DOHH2 (cell line): ENCODE data around the gene SIGMAR1.

Experiments
- EZH2phosphoT487 ChIP-seq: fragments of 200-600 bp; sonication (generic); IDR thresholded peaks from 2 replicates; pipeline ENCODE4 v1.6.1; 2017; ENCODE audit warnings: borderline replicate concordance, mild to moderate bottlenecking, antibody characterized with exemption, low read length, moderate library complexity, mixed read lengths
- TF ChIP-seq, protein P1 (sequence below): fragments of 200-600 bp; sonication (generic); IDR thresholded peaks from one replicate; pipeline ENCODE4 v1.5.1; 2014; ENCODE audit warnings: antibody characterized with exemption, mild to moderate bottlenecking, low read depth, low read length; ENCODE audit not compliant: poor library complexity, severe bottlenecking

DNA sequence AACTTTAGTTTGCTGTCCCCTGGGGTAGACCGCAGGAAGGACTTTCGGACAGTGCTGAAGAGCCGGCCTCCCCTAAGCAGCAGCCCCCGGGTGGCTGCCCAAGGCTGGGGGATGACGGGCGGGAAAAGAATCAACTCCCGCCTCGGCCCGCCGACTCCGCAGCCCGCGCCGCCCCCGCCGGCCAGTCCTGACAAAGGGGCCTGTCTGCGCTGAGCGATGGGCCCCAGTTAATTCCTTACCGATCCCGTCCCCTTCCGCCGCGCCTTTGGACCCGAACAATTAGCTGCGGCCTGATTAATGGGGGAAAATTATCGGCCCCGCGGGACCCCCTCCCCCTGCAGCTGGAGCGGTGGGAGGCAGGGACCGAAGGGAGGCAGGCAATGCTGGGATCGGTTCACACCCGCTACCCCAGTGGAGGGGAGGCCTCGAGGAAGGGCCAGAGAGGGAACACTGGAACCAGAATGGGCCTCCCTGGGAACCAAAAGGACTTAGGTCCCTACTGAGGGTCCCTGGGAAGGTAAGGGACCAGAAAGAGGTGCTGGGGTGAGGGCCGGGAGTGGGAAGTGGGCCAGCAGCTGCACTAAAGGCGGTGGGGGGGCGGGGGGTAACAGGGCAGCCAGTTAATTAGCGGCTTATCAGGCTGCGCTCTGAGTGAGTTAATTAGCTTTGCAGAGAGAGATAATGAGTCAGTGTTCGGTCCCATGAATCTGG, 13.0 kb downstream of the SIGMAR1 start:
- TF ChIP-seq, protein P1, sequence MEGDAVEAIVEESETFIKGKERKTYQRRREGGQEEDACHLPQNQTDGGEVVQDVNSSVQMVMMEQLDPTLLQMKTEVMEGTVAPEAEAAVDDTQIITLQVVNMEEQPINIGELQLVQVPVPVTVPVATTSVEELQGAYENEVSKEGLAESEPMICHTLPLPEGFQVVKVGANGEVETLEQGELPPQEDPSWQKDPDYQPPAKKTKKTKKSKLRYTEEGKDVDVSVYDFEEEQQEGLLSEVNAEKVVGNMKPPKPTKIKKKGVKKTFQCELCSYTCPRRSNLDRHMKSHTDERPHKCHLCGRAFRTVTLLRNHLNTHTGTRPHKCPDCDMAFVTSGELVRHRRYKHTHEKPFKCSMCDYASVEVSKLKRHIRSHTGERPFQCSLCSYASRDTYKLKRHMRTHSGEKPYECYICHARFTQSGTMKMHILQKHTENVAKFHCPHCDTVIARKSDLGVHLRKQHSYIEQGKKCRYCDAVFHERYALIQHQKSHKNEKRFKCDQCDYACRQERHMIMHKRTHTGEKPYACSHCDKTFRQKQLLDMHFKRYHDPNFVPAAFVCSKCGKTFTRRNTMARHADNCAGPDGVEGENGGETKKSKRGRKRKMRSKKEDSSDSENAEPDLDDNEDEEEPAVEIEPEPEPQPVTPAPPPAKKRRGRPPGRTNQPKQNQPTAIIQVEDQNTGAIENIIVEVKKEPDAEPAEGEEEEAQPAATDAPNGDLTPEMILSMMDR: no peak
- no peak for TF ChIP-seq EZH2phosphoT487
